Adrenal gland (tissue), 5 donors: ENCODE measurements around the gene TNRC18.

Experiments used
- CTCF ChIP-seq, 6 experiments: fragments of 450-650 bp in 4 of 6; fragments of 200-600 bp in 2 of 6; sonication (generic) in 1 of 6; IDR thresholded peaks; 1 replicate in 5 of 6; 2 replicates in 1 of 6; pipeline versions ENCODE4 v1.5.1 to v1.8.0; 2016 to 2021; ENCODE audit warnings: antibody characterized with exemption in 6 of 6, mild to moderate bottlenecking in 2 of 6, moderate library complexity in 1 of 6
- POLR2A ChIP-seq, 2 donors: fragments of 450-650 bp; IDR thresholded peaks; one replicate each; pipeline ENCODE4 v1.6.1; 2017; ENCODE audit warnings: antibody characterized with exemption in 2 of 2, mild to moderate bottlenecking in 2 of 2, moderate library complexity in 1 of 2
- donor health status: DM: no; HTN: no; CAD: no.

- TF ChIP-seq POLR2A (IDR thresholded peaks at IDR 0.05) = no peak
- TF ChIP-seq CTCF (IDR thresholded peaks at IDR 0.05) = no peak
Observed at GRCh38 chr7:5448378-5449037, 24.9 kb upstream of the TNRC18 start.
